Measurements from ENCODE around the gene ZNF800.

The ZNF800 gene

GRCh38 chr7:127393368-127394058, 1.0 kb upstream of the ZNF800 start:
- H3K36me3 ChIP-seq (ENCODE audit: insufficient read depth, low read length): peaks cover 22% of the 10 kb centered on the region
- no peak for DNase-seq (ENCODE audit: low read depth, low spot score)
- peak overlapping the region; percentile 89; the same call in 1 of the 2 replicates for H3K27ac ChIP-seq
- H3K9me3 ChIP-seq (ENCODE audit: low read depth, low read length): no peaks in the 10 kb centered on the region
- TF ChIP-seq FOXP2 (optimal IDR thresholded peaks at IDR 0.05; ENCODE audit: control extremely low read depth, extremely low read length, insufficient read depth) (no peak), POLR2AphosphoS5 (IDR thresholded peaks at IDR 0.05; ENCODE audit: borderline replicate concordance, low read depth, low read length) (no peak), EZH2 (IDR thresholded peaks at IDR 0.05) (no peak)
- H3K4me3 ChIP-seq: peak overlapping the region; percentile 95
- no peak overlapping the region for H3K9ac ChIP-seq (ENCODE audit: insufficient read length)

DNA sequence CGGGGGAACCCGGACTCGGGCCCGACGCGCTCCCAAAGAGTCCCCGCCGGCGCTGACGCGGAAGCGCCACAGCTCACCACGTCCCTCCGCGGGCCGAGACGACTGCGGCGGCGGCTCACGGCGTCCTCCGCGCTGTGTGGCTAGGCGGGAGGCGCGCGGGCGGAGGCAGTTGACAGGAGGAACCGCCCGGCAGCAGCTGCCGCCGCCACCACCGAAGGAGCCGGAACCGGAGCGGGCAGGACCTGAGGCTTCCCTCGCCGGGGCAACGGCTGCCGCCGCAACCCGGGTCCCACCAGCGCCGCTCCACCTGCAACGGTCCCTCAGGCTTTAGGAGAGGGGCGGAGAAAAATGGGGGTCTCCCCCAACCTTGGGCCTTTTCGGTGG, 334 bp downstream of the ZNF800 start:
- DNase-seq (ENCODE audit: low read depth, low spot score): no peak
- H3K9ac ChIP-seq (ENCODE audit: insufficient read length): peak overlapping the region; percentile 86

DNA sequence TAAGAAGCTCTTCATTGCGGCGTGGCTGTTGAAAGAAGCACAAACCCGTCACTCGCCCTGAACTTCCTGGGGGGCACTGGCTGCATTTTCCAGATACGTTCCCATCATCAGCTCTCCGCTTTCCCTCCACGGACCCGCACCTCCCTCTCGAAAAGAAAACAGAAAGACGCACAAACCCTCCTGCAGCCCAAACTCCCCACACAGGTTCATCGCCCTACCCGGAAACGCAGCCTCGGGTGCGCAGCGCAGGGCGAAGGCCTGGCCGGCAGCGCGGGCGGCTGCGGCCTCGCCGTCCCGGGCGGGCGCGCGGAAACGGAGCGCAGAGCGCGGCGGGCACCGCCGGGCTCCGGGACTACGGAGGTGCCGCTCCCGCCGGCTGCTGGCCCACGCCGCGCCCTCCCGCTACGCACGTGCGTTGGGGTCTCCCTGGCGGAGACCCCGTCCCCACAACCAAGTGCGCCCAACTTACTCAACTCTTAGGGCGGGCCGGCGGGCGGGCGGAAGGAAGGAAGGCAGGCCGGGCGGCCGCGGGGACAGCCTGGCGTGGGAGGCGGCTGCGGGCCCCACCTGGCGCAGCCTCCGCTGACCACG, 822 bp downstream of the ZNF800 start:
- peak overlapping the region; percentile 95 for H3K4me3 ChIP-seq
- H3K9me3 ChIP-seq (ENCODE audit: low read depth, low read length): no peaks in the 10 kb centered on the region
- no peak overlapping the region for H3K27ac ChIP-seq
- no peak for DNase-seq (ENCODE audit: low read depth, low spot score)
- H3K9ac ChIP-seq (ENCODE audit: insufficient read length): peak overlapping the region; percentile 86
- peaks cover 36% of the 10 kb centered on the region for H3K36me3 ChIP-seq (ENCODE audit: insufficient read depth, low read length)
- TF ChIP-seq POLR2AphosphoS5 (IDR thresholded peaks at IDR 0.05; ENCODE audit: borderline replicate concordance, low read depth, low read length) (no peak), EZH2 (IDR thresholded peaks at IDR 0.05) (no peak), FOXP2 (optimal IDR thresholded peaks at IDR 0.05; ENCODE audit: control extremely low read depth, extremely low read length, insufficient read depth) (no peak)

More for the DNA sequence above, 334 bp downstream of the ZNF800 start:
- TF ChIP-seq EZH2 (IDR thresholded peaks at IDR 0.05): no peak
- peaks cover 34% of the 10 kb centered on the region for H3K36me3 ChIP-seq (ENCODE audit: insufficient read depth, low read length)
- no peaks in the 10 kb centered on the region for H3K9me3 ChIP-seq (ENCODE audit: low read depth, low read length)
- peak overlapping the region; percentile 95 for H3K4me3 ChIP-seq
- H3K27ac ChIP-seq: peak overlapping the region; percentile 70

DNA sequence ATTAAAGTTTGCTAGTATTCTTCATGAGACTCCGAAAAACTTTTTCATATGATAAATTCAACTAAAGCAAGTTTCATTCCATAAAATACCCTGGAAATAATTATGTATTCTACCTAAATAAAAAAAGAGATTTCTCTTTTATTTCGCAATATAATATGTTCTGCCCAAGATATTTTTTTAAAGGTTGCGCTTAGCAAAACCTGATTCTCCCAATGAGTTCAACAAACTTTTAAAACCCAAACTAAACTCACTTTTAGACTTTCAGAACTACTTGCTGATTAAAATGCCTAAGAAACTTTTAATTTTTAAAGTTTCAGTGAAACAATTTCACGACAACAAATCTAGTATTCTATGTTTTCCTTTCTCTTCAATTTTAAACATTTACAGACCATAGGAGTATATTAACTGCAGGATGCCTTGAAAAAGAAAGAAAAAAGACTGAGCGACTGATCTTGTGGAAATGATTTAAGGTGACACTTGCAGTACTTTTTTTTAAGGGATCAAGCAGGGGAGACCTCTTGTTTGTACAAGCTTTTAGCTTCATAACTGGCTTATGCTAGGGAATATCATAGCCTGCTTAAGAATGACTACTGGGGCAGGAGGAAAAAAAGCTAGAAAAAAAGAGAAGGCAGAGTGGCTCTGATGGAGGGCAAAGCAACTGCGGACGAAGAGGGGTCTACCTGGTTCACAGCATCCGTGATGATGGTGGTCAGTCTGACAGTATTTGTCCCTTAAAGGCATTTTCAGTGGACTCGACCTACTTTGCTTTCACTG, 1.5 kb downstream of the ZNF800 start:
- H3K9me3 ChIP-seq (ENCODE audit: low read depth, low read length): no peaks in the 10 kb centered on the region
- no peak for TF ChIP-seq POLR2AphosphoS5 (IDR thresholded peaks at IDR 0.05; ENCODE audit: borderline replicate concordance, low read depth, low read length)
- H3K27ac ChIP-seq: no peak overlapping the region
- H3K4me3 ChIP-seq: peak overlapping the region; percentile 95
- peak overlapping the region; percentile 86 for H3K9ac ChIP-seq (ENCODE audit: insufficient read length)
- peaks cover 43% of the 10 kb centered on the region for H3K36me3 ChIP-seq (ENCODE audit: insufficient read depth, low read length)
- DNase-seq (ENCODE audit: low read depth, low spot score): no peak

GRCh38 chr7:127390186-127390816, 2.2 kb downstream of the ZNF800 start:
- TF ChIP-seq FOXP2 (optimal IDR thresholded peaks at IDR 0.05; ENCODE audit: control extremely low read depth, extremely low read length, insufficient read depth): no peak
- TF ChIP-seq EZH2 (IDR thresholded peaks at IDR 0.05): no peak
- TF ChIP-seq POLR2AphosphoS5 (IDR thresholded peaks at IDR 0.05; ENCODE audit: borderline replicate concordance, low read depth, low read length): no peak
- Histone ChIP-seq H3K4me3 (peak overlapping the region; percentile 95), H3K27ac (no peak overlapping the region), H3K36me3 (ENCODE audit: insufficient read depth, low read length) (peaks cover 48% of the 10 kb centered on the region), H3K9me3 (ENCODE audit: low read depth, low read length) (no peaks in the 10 kb centered on the region), H3K9ac (ENCODE audit: insufficient read length) (peak overlapping the region; percentile 86)
- no peak for DNase-seq (ENCODE audit: low read depth, low spot score)

GRCh38 chr7:127389321-127389720, 3.2 kb downstream of the ZNF800 start:
- H3K4me3 ChIP-seq: no peak overlapping the region
- no peak overlapping the region for H3K9ac ChIP-seq (ENCODE audit: insufficient read length)
- no peak for DNase-seq (ENCODE audit: low read depth, low spot score)
- peaks cover 58% of the 10 kb centered on the region for H3K36me3 ChIP-seq (ENCODE audit: insufficient read depth, low read length)
- no peak overlapping the region for H3K27ac ChIP-seq
- H3K9me3 ChIP-seq (ENCODE audit: low read depth, low read length): no peaks in the 10 kb centered on the region
- TF ChIP-seq POLR2AphosphoS5 (IDR thresholded peaks at IDR 0.05; ENCODE audit: borderline replicate concordance, low read depth, low read length) (no peak), FOXP2 (optimal IDR thresholded peaks at IDR 0.05; ENCODE audit: control extremely low read depth, extremely low read length, insufficient read depth) (no peak), EZH2 (IDR thresholded peaks at IDR 0.05) (no peak)

DNA sequence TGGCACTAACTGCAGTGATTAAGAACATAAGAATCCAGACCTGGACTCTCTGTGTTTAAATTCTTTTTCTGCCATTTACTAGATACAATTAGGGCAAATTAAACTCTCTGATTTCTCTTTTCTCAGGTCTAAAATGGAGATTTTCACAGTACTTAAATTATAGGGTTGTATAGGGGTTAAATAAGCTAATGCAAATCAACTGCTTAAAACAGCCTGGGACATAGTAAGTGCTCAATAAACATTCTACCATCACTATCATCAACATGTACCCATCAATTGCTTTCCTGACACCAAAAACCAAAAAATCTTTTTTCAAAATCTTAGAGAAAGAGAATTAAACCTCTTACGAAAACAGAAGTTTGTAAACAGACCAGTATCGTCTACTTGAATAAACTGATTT, 4.5 kb downstream of the ZNF800 start:
- Histone ChIP-seq H3K9ac (ENCODE audit: insufficient read length) (no peak overlapping the region), H3K4me3 (no peak overlapping the region), H3K27ac (no peak overlapping the region), H3K9me3 (ENCODE audit: low read depth, low read length) (no peaks in the 10 kb centered on the region), H3K36me3 (ENCODE audit: insufficient read depth, low read length) (peaks cover 66% of the 10 kb centered on the region)
- no peak for DNase-seq (ENCODE audit: low read depth, low spot score)
- no peak for TF ChIP-seq POLR2AphosphoS5 (IDR thresholded peaks at IDR 0.05; ENCODE audit: borderline replicate concordance, low read depth, low read length)
- no peak for TF ChIP-seq FOXP2 (optimal IDR thresholded peaks at IDR 0.05; ENCODE audit: control extremely low read depth, extremely low read length, insufficient read depth)
- no peak for TF ChIP-seq EZH2 (IDR thresholded peaks at IDR 0.05)

DNA sequence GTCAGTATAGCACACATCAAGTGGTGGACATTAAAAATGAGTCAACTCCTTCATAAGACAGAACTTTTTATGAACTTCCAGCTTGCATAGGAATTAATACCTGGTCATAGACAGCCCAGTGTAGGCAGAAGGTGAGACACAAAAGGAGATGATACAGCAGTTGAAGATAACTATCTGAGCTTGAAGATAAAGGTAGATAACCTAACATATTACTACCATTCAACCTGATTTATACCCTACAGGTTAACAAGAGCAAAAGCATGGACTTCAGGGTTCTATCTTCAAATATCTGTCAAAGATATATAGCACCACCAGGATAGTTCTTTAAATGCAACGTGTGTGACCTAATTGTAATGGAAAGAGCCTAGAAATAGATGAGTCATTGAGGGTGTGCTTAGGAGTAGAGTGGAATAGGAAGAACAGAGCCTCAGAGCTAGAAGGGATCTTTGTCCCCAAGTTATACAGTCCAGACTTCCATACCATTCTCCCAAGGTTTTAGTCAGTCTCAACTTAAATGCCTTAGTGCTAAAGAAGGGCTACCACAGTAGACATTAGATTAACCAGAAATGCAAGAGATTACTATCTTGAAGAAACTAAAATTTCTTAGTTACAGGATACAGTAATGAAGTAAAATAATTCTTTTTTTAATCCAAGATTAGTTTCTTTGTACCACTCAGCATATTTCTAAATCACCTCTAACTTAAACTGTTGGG, 9.2 kb downstream of the ZNF800 start:
- peaks cover 62% of the 10 kb centered on the region for H3K36me3 ChIP-seq (ENCODE audit: insufficient read depth, low read length)
- no peak for TF ChIP-seq EZH2 (IDR thresholded peaks at IDR 0.05)
- no peak for TF ChIP-seq POLR2AphosphoS5 (IDR thresholded peaks at IDR 0.05; ENCODE audit: borderline replicate concordance, low read depth, low read length)
- no peak overlapping the region for H3K4me3 ChIP-seq
- no peak for DNase-seq (ENCODE audit: low read depth, low spot score)
- no peak overlapping the region for H3K9ac ChIP-seq (ENCODE audit: insufficient read length)
- H3K27ac ChIP-seq: 0 out of 2 replicates have a peak overlapping the region, but pooled peaks have one; percentile 11
- no peaks in the 10 kb centered on the region for H3K9me3 ChIP-seq (ENCODE audit: low read depth, low read length)
